Liver (tissue), 9 donors: ENCODE data around the gene JAK1. TPM values are rescaled to one million over a fixed set of nuclear protein-coding genes. Genes with fewer than 3 reads are reported as not detected.

Experiments
- DNase-seq: peaks from one replicate; pipeline ENCODE4 v3.0.0-alpha.2; 2017; ENCODE audit warnings: low spot score
- H3K27ac ChIP-seq, 2 donors: one replicate each; pipeline ENCODE4 v1.7.0; 2013; ENCODE audit warnings: inconsistent platforms in 2 of 2, low read length in 2 of 2, control low read depth in 1 of 2, low read depth in 1 of 2, mild to moderate bottlenecking in 1 of 2
- H3K27me3 ChIP-seq, 4 donors: one replicate each; pipeline versions ENCODE4 v1.6.1 to v1.7.0; 2013; ENCODE audit warnings: low read length in 3 of 4, inconsistent platforms in 1 of 4, mild to moderate bottlenecking in 1 of 4, moderate library complexity in 1 of 4; ENCODE audit not compliant: control insufficient read depth in 4 of 4, insufficient read depth in 4 of 4
- H3K36me3 ChIP-seq, 4 donors: one replicate each; pipeline versions ENCODE4 v1.6.1 to v1.7.0; 2013; ENCODE audit warnings: low read length in 3 of 4, mild to moderate bottlenecking in 3 of 4, low read depth in 1 of 4, moderate library complexity in 1 of 4; ENCODE audit not compliant: control insufficient read depth in 4 of 4, insufficient read depth in 3 of 4
- H3K4me1 ChIP-seq, 4 donors: one replicate each; pipeline versions ENCODE4 v1.6.1 to v1.7.0; 2013; ENCODE audit warnings: low read length in 3 of 4, mild to moderate bottlenecking in 3 of 4, moderate library complexity in 1 of 4; ENCODE audit not compliant: control insufficient read depth in 4 of 4, insufficient read depth in 4 of 4
- H3K4me3 ChIP-seq, 3 donors: one replicate each; pipeline versions ENCODE4 v1.6.1 to v1.7.0; 2013; ENCODE audit warnings: low read length in 3 of 3, control low read depth in 1 of 3, low read depth in 1 of 3, mild to moderate bottlenecking in 1 of 3
- H3K9ac ChIP-seq, 2 donors: one replicate each; pipeline ENCODE4 v1.7.0; 2013; ENCODE audit warnings: low read length in 2 of 2, mild to moderate bottlenecking in 2 of 2, moderate library complexity in 2 of 2, control low read depth in 1 of 2, low read depth in 1 of 2
- H3K9me3 ChIP-seq, 4 donors: one replicate each; pipeline versions ENCODE4 v1.6.1 to v1.7.0; 2013; ENCODE audit warnings: low read length in 3 of 4; ENCODE audit not compliant: control insufficient read depth in 4 of 4
- ATF3 ChIP-seq: IDR thresholded peaks from 2 replicates; pipeline ENCODE4 v1.6.1; 2016; ENCODE audit warnings: antibody characterized with exemption
- CTCF ChIP-seq: fragments of 150-350 bp; IDR thresholded peaks from 2 replicates; pipeline ENCODE4 v1.5.1; 2017; ENCODE audit warnings: improper control_type of control experiment, low read depth, low read length; ENCODE audit not compliant: missing input control
- EGR1 ChIP-seq, 2 donors: IDR thresholded peaks; 2 replicates each; pipeline ENCODE4 v1.6.1; 2016 to 2018; ENCODE audit warnings: antibody characterized with exemption in 2 of 2, low read depth in 2 of 2
- FOXA1 ChIP-seq: IDR thresholded peaks from 2 replicates; pipeline ENCODE4 v1.6.1; 2016; ENCODE audit warnings: antibody characterized with exemption
- FOXA2 ChIP-seq: IDR thresholded peaks from 2 replicates; pipeline ENCODE4 v1.6.1; 2016; ENCODE audit warnings: antibody characterized with exemption
- GABPA ChIP-seq, 2 donors: IDR thresholded peaks in 1 of 2; conservative IDR thresholded peaks in 1 of 2; 2 replicates each; pipeline ENCODE4 v1.6.1; 2016; ENCODE audit warnings: antibody characterized with exemption in 2 of 2, mild to moderate bottlenecking in 1 of 2, moderate library complexity in 1 of 2
- HNF4A ChIP-seq, 2 donors: conservative IDR thresholded peaks; 2 replicates each; pipeline ENCODE4 v1.6.1; 2016; ENCODE audit warnings: antibody characterized with exemption in 2 of 2, mild to moderate bottlenecking in 2 of 2
- HNF4G ChIP-seq: IDR thresholded peaks from 2 replicates; pipeline ENCODE4 v1.6.1; 2016; ENCODE audit warnings: antibody characterized with exemption
- JUND ChIP-seq, 2 donors: IDR thresholded peaks; 2 replicates each; pipeline ENCODE4 v1.6.1; 2016; ENCODE audit warnings: antibody characterized with exemption in 2 of 2
- MAX ChIP-seq: IDR thresholded peaks from 2 replicates; pipeline ENCODE4 v1.6.1; 2016; ENCODE audit warnings: antibody characterized with exemption
- NR2F2 ChIP-seq: IDR thresholded peaks from 2 replicates; pipeline ENCODE4 v1.6.1; 2016; ENCODE audit warnings: antibody characterized with exemption
- RAD21 ChIP-seq, 2 donors: IDR thresholded peaks; 2 replicates each; pipeline ENCODE4 v1.6.1; 2016; ENCODE audit warnings: antibody characterized with exemption in 2 of 2, mild to moderate bottlenecking in 2 of 2
- REST ChIP-seq: IDR thresholded peaks from 2 replicates; pipeline ENCODE4 v1.6.1; 2016; ENCODE audit warnings: antibody characterized with exemption, mild to moderate bottlenecking
- RXRA ChIP-seq, 2 donors: IDR thresholded peaks; 2 replicates each; pipeline ENCODE4 v1.6.1; 2017 to 2018; ENCODE audit warnings: antibody characterized with exemption in 2 of 2, mild to moderate bottlenecking in 1 of 2
- SP1 ChIP-seq: IDR thresholded peaks from 2 replicates; pipeline ENCODE4 v1.6.1; 2018; ENCODE audit warnings: antibody characterized with exemption, mild to moderate bottlenecking
- TAF1 ChIP-seq: conservative IDR thresholded peaks from 2 replicates; pipeline ENCODE4 v1.6.1; 2016; ENCODE audit warnings: antibody characterized with exemption, mild to moderate bottlenecking
- YY1 ChIP-seq: IDR thresholded peaks from 2 replicates; pipeline ENCODE4 v1.6.1; 2016; ENCODE audit warnings: antibody characterized with exemption, mild to moderate bottlenecking
- WGBS: extraction: QIAGEN DNeasy Blood & Tissue Kit; methylation state at CpG from one replicate; pipeline ENCODE4 v1.1.7; 2013; 5-methylcytosine and 5-hydroxymethylcytosine counted together
- polyA plus RNA-seq, 2 donors: library from polyadenylated mRNA; stranded (reverse) in 1 of 2; unstranded in 1 of 2; fragments of 200-250 nt in 1 of 2; fragments of >200 nt in 1 of 2; fragmentation: Nextera tagmentation in 1 of 2; extraction: Ambion mirVana in 1 of 2; gene quantifications; one replicate each; pipeline versions ENCODE4 v1.2.1 to v1.2.3, GENCODE V29; 2013 to 2015
- total RNA-seq, 2 donors: library from RNA; depleted of rRNA; stranded (reverse); fragments of >200 nt; gene quantifications; one replicate each; pipeline ENCODE4 v1.2.3, GENCODE V29; 2014
- TF ChIP-seq, protein P1 (sequence below): IDR thresholded peaks from 2 replicates; pipeline ENCODE4 v1.6.1; 2016; ENCODE audit warnings: antibody characterized with exemption
- donor health status: healthy.
- donor health status: healthy.
- donor health status: healthy.
- donor health status: healthy.
- donor health status: healthy.

The JAK1 gene
- total and polyA plus RNA-seq, 4 donors = 24.1 to 68.6 (median 34.5) TPM

DNA sequence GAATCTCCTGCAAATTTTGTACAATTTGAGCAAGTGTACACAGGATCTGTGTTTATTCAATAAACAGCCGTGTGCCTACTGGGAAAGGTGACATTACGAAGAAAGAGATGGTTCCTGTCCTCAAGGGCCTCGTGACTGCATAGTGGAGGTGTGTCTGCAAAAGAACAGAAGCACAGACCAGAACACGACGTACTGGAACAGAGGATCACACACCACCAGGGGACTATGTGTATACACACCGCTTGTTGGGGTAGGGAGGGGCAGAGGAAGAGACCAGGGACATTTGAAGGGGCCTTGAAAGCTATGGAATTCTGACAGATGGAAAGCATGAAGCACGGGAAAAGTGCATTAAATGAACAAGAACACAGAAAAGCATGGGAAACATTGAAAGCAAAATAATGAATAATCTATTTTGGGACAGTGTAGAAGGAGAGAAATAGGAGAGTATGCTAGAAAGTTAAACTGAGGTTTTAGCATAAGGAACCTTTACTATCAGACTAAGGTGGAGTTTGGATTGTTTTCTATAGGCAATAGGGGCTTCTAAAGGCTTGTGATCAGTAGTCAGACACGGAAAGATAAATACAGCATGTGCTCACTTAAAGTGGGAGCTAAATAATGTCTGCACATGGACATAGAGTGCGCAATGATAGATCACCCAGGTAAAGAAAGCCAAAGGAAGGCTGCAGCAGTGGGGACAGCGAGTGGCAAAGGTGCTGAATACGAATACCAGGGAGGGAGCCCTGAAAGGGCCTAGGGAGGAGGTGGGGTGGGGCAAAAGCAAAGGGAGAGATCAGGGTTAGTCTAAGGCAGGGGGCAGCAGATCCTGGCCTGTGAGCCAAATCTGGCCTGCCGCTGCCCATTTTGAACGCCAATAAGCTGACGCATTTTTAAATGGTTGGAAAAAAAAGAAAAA is 11.0 kb downstream of the JAK1 start (continued):
- no peak for TF ChIP-seq REST

- WGBS = 24% methylated on average over 6 of the region's 6 CpGs
Measured at GRCh38 chr1:64953241-64953640, 13.1 kb downstream of the JAK1 start.

More at GRCh38 chr1:64953241-64953640, 13.1 kb downstream of the JAK1 start:
- Histone ChIP-seq H3K36me3 (no peaks in the 10 kb centered on the region), H3K27me3 (no peaks in the 10 kb centered on the region), H3K9ac (peak overlapping the region in 1 of 2 donors; percentile 77), H3K4me3 (peak overlapping the region in 1 of 3 donors; percentile 14), H3K9me3 (no peaks in the 10 kb centered on the region), H3K27ac (peak overlapping the region; percentile 65 to 72), H3K4me1 (peaks cover 18 to 67% (median 57%) of the 10 kb centered on the region in 4 donors)
- DNase-seq = no peak
- TF ChIP-seq FOXA1 (no peak), TAF1 (no peak), RXRA (IDR thresholded peaks at IDR 0.05) (peak in 1 of 2 donors; percentile 35), NR2F2 (no peak), HNF4A (conservative IDR thresholded peaks at IDR 0.05) (peak; percentile 53 to 63), FOXA2 (no peak), MAX (no peak), YY1 (peak; percentile 17), EGR1 (IDR thresholded peaks at IDR 0.05; ENCODE audit: low read depth in 2 of 2) (no peak), GABPA (IDR thresholded peaks at IDR 0.05 in 1 of 2, conservative IDR thresholded peaks at IDR 0.05 in 1 of 2) (no peak), CTCF (no peak), ATF3 (no peak), REST (no peak), JUND (IDR thresholded peaks at IDR 0.05) (no peak), SP1 (peak; percentile 31), HNF4G (no peak), RAD21 (IDR thresholded peaks at IDR 0.05) (peak in 1 of 2 donors; percentile 15)
- TF ChIP-seq, protein P1, sequence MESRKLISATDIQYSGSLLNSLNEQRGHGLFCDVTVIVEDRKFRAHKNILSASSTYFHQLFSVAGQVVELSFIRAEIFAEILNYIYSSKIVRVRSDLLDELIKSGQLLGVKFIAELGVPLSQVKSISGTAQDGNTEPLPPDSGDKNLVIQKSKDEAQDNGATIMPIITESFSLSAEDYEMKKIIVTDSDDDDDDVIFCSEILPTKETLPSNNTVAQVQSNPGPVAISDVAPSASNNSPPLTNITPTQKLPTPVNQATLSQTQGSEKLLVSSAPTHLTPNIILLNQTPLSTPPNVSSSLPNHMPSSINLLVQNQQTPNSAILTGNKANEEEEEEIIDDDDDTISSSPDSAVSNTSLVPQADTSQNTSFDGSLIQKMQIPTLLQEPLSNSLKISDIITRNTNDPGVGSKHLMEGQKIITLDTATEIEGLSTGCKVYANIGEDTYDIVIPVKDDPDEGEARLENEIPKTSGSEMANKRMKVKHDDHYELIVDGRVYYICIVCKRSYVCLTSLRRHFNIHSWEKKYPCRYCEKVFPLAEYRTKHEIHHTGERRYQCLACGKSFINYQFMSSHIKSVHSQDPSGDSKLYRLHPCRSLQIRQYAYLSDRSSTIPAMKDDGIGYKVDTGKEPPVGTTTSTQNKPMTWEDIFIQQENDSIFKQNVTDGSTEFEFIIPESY = no peak
